HG03108 (cell line): ENCODE measurements around the gene OR5J2.
"Not testable (repeated sequence)": the region's sequence is repeated elsewhere in the genome, so short reads cannot be mapped to it uniquely, and the experiment has no call there.

Experiments used
- ATAC-seq: cut with Tn5 transposase; IDR thresholded peaks from one replicate; pipeline ENCODE4 v1.9.1; 2021; ENCODE audit warnings: moderate library complexity; ENCODE audit not compliant: unreplicated experiment

OR5J2 gene

DNA sequence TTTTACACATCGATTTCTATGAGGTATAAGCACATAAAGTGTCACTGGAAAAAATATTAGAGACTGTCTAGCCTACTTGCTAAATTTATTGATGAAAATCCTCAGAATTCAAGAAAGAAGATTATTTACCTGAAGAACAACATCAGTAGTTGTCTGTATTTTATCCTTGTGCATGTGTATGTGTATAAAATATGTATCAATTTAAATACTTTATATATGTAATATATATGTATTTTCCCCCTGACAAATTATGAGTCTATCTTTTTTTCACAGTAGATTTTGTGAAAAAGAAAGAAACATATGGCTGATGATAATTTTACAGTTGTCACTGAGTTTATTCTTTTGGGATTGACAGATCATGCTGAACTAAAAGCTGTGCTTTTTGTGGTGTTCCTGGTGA, at the start of gene OR5J2:
OR5J2 (plus strand) TSS at position 301 of the 400 bp plus-strand sequence; CDS start at position 301, 0 bp downstream.
- ATAC-seq: no peak

DNA sequence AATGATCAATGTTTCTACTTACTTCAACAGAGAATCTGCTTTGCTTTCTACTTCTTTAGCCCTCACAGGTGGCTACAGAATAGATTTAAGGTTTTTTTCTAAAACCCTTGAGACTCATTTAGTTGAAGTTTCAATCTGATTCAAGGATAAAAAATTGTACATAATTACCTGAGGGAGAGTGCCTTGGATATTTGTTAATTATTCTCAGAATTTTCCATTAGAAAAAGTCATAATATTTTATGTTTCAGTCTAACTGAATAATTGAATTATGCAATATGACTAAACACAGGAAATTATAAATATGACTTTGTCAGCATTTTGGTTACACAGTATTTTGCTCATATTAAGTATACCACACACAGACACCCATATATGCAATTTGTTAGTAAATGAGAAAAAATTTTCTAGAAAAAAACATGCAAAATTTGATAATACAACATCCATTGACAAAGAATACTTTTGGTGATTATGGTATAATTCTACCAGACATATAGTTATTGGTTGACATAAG, 36.2 kb upstream of the OR5J2 start, which contains the start of gene OR8J3:
OR8J3 (minus strand) TSS at position 51 of the 511 bp plus-strand sequence. CDS start 2,483 bp downstream, outside the sequence.
- no peak for ATAC-seq

DNA sequence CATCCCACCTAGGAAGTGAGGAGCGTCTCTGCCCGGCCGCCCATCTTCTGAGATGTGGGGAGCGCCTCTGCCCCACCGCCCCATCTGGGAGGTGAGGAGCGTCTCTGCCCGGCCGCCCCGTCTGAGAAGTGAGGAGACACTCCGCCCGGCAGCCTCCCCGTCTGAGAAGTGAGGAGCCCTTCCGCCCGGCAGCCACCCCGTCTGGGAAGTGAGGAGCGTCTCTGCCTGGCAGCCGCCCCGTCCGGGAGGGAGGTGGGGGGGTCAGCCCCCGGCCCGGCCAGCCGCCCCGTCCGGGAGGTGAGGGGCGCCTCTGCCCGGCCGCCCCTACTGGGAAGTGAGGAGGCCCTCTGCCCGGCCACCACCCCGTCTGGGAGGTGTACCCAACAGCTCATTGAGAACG, 32.7 kb upstream of the OR5J2 start:
- not testable (repeated sequence) for ATAC-seq

DNA sequence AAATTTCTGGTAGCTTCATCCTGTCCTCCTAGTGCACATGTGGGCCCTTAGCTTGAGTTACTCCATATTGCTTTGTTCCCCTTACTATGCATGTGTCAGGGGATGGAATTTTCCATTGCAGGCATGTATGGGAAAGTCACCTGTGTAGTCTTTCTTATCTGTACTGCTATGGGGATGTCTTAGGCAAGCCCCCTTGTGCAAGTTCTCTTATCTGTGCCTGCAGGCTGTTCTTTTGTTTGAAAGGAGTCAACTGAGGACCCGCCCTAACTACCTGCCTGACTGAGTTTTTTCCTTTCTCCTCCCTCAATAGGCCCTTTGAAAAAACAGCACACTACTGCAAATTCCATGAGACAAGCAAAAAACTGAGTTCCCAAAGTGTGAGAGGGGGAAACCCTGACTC, 25.0 kb upstream of the OR5J2 start:
- no peak for ATAC-seq

DNA sequence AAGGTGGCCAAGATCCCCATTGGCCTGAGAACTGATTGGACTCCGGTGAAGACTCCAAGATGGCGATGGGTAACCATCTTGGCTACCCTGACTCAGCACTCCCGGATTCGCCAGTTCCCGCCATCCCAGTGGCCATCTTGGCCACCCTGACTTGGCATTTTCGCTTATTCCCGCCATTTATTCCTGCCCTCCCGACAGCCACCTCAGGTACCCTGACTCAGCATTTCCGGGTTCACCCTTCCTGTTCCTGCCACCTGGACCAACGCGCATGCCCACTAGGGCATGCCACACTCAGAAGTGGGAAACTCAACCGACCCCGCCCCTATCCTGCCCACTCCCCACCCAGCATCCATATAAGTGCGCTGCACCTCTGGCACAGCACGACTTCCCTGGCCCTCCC, 24.1 kb upstream of the OR5J2 start:
- ATAC-seq: no peak

DNA sequence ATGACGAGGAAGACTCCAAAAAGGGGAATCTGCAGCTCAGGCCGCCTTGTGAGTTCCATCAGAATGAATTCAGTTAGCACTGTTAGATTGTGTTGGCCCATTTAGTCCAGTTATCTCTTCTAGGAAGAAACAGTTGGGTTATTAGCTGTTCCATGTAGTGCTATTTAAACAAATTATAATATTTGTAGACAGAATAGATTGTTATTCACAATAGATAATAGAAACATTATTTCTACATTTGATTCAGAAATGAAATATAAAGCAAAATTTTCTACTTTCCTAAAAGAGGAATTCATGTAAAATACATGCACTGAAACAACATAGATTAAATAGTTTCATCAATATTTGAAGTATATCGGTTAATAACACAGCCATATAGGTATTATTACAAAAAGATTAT, 16.2 kb upstream of the OR5J2 start, which contains the start of gene OR8K5:
OR8K5 (minus strand) TSS at position 101 of the 400 bp plus-strand sequence; CDS start at position 101, 0 bp downstream.
- ATAC-seq: no peak

DNA sequence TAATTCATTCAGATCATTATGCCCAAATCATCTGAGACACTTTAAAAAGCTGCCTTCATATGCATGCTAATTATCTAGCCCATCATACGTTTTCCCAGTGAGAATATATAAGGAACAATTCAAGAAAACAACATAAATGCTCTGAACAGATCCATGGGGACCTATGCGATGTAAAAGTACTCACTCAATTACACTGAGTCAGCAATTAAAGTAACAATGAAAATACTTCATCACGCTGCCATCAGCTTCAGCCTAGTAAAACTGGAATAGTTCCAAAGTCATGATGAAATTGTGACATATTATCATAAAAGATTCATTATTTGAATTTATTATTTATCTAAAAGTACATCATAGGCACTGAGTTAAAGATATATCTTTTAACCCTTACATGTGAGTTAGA, 12.6 kb upstream of the OR5J2 start:
- no peak for ATAC-seq

DNA sequence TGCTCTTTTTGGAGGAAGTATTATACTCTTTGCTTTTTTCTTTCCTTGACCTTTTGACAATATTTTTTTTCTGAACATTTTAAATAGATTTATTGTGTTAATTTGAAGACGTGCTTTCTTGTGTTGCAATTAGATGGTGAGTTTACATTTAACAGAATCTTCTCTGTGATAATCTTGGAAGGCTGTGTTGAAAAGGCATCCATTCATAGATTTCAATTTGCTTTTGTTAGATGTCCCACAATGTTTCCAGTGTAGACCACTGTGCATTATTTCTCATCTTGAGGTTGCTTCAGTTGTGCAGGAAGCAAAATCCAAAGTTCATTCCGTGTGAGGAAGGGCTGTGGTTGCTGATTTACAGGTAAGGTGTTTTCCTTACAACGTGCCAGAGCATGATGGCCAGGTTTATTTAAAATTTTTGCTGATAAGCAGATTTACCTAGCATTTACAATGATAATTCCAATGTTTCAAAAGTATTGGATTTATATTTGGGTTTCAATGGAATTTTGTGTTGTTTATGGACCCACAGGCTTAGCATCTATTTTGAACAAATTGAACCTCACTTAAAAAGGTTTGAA, 4.1 kb upstream of the OR5J2 start:
- ATAC-seq: no peak

DNA sequence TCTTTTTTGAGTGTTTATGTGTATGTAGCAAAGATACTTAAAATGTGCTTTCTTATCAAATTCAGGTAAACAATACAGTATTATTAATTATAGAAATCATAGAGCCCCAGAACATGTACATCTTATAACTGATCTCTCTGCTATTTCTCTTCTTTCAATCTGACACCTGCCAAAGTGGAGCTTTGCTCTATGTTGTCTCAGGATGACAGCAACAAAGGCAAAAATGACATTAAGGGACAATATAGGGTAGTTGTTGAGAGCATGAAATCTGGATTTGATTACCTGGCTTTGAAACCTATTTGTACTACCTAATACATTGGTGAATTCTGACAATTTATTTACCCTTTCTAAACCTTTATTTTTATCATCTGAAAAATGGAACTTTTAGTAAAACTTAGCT, 7.0 kb downstream of the OR5J2 start:
- no peak for ATAC-seq

DNA sequence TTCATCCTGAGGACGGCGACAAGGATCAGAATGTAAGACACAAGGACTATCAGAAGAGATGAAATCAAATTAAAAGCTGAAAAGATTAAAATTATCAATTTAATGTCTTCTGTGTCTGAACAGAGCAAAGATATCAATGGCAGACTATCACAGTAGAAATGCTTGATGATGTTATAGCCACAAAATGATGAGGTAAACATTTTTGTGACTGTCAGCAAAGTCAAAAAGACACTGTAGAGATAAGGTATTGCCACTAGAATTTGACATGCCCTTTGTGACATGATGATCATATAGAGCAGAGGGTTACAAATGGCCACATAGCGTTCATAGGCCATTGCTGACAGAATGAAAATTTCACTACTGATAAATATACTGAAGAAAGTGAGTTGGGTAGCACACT, 12.2 kb downstream of the OR5J2 start:
- no peak for ATAC-seq

DNA sequence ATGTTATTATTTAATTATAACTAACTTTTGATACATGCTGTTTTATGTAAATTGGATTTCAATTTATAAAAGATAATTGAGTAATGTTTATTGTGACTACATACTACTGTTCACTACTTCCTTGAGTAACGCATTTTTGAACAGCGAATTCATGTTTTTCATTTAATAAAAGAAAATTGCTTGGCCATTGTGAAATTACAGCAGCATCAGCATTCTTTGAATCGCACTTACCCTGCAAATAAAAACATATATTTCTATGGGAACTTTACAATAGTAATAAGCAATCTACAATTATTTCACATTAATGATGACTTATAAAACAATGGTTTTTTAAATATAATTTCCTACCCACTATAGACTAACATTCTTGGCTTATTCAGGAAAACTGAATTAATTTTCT, 20.3 kb downstream of the OR5J2 start:
- no peak for ATAC-seq

DNA sequence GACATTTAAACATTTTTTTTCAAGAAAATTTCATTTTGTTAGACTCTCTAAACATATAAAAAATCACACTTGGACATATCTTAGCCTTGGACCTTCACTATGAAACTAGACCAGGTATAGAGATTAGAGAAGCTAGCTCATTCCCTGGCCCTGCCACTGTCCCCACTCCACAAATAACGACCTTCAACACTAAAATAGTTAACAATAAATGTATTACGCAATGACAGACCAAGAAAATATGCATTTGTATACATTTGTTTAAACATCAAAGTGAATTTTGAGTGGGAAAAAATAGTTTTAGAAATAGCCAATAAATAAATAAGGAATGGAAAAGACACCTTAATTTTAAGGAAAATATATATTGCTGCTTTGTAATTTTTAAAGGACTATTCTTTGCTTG, 20.9 kb downstream of the OR5J2 start:
- ATAC-seq: no peak

DNA sequence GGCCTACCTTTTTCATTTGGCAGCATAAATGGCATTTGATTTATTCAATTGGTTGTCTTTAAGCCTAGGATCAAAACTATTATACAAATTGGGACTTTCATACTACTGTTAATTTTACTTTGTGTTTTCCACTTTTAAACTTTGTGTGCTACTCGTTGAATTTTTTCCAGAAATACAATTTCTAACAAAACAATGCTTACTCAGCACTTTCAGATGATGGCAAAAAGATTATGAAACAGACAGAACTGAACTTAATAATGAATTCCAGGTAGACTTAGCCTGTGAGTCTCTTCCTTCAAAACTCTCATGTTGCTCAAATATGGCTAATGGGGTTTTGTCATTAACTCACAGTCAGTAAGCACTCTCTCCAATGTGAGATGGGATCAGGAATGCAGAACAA, 31.4 kb downstream of the OR5J2 start:
- ATAC-seq: no peak

DNA sequence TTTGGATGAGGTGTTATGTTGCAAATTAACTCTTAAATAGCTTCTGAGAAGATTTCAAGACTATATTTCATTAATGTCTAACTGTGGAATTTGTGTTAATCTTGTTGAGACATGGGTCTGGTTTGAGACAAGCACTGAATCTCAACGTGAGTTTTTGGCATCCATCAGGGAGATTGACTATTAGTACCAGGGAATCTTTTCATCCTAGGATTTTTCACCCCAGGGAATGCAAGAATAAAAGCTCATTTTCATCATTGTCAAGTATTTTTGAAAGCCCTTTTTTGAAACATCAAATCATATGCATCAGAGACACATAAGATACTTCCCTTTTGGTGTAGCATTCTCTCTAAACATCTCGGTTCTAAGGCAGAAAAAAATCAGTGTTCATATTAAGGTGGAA, 38.1 kb downstream of the OR5J2 start:
- ATAC-seq: no peak

DNA sequence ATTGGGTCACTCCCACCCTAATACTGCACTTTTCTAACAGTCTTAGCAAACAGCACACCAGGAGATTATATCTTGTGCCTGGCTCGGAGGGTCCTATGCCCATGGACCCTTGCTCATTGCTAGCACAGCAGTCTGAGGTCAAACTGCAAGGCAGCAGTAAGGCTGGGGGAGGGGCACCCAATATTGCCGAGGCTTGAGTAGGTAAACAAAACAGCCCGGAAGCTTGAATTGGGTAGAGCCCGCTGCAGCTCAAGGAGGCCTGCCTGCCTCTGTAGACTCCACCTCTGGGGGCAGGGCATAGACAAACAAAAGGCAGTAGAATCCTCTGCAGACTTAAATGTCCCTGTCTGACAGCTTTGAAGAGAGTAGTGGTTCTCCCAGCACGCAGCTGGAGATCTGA, 43.3 kb downstream of the OR5J2 start:
- ATAC-seq: not testable (repeated sequence)
